Suprapubic skin (tissue), 4 donors: Measurements from ENCODE around the gene IL7R.

Experiments used
- CTCF ChIP-seq, 2 donors: fragments of 200-600 bp in 1 of 2; fragments of 450-650 bp in 1 of 2; sonication (generic) in 1 of 2; IDR thresholded peaks; one replicate each; pipeline ENCODE4 v1.5.1; 2016 to 2019; ENCODE audit warnings: antibody characterized with exemption in 2 of 2, mild to moderate bottlenecking in 1 of 2, moderate library complexity in 1 of 2
- EP300 ChIP-seq: sonication (generic); formaldehyde crosslinking; IDR thresholded peaks from one replicate; pipeline ENCODE4 v1.6.1; 2017; ENCODE audit warnings: antibody characterized with exemption
- POLR2A ChIP-seq, 2 donors: fragments of 450-650 bp; IDR thresholded peaks; one replicate each; pipeline ENCODE4 v1.6.1; 2017; ENCODE audit warnings: antibody characterized with exemption in 2 of 2, mild to moderate bottlenecking in 2 of 2, moderate library complexity in 2 of 2
- POLR2AphosphoS5 ChIP-seq, 3 donors: sonication (generic); formaldehyde crosslinking; IDR thresholded peaks; one replicate each; pipeline ENCODE4 v1.6.1; 2017; ENCODE audit warnings: antibody characterized with exemption in 3 of 3

GRCh38 chr5:35908814-35909213, 52.1 kb downstream of the IL7R start:
- no peak for TF ChIP-seq CTCF (IDR thresholded peaks at IDR 0.05)
- no peak for TF ChIP-seq POLR2A (IDR thresholded peaks at IDR 0.05)
- no peak for TF ChIP-seq EP300
- TF ChIP-seq POLR2AphosphoS5 (IDR thresholded peaks at IDR 0.05): no peak
